Trophoblast cell (in vitro differentiated cells and primary cell): ENCODE data around the gene KRTAP5-7.
A peak's percentile ranks its signal among the peaks of the same experiment; 100 is the strongest.

Experiments
- DNase-seq, 2 donors: peaks; one replicate each; pipeline ENCODE4 v3.0.0-alpha.2; 2016
- H2AFZ ChIP-seq: 2 replicates; pipeline ENCODE4 v1.6.1; 2013; ENCODE audit warnings: low read length, moderate library complexity, mild to moderate bottlenecking; ENCODE audit not compliant: insufficient read depth, poor library complexity
- H2AK5ac ChIP-seq: 2 replicates; pipeline ENCODE4 v1.6.1; 2013; ENCODE audit warnings: mild to moderate bottlenecking, low read length
- H2BK120ac ChIP-seq: 2 replicates; pipeline ENCODE4 v1.6.1; 2013; ENCODE audit warnings: low read length, mild to moderate bottlenecking, moderate library complexity; ENCODE audit not compliant: insufficient read depth, poor library complexity
- H2BK12ac ChIP-seq: 2 replicates; pipeline ENCODE4 v1.6.1; 2013; ENCODE audit warnings: mild to moderate bottlenecking, low read length, moderate library complexity
- H2BK5ac ChIP-seq: 2 replicates; pipeline ENCODE4 v1.6.1; 2013; ENCODE audit warnings: low read length, low read depth, moderate library complexity, mild to moderate bottlenecking; ENCODE audit not compliant: poor library complexity
- H3K14ac ChIP-seq: 2 replicates; pipeline ENCODE4 v1.6.1; 2013; ENCODE audit warnings: mild to moderate bottlenecking, low read length
- H3K18ac ChIP-seq: 2 replicates; pipeline ENCODE4 v1.6.1; 2013; ENCODE audit warnings: mild to moderate bottlenecking, low read length
- H3K23ac ChIP-seq: 2 replicates; pipeline ENCODE4 v1.6.1; 2013; ENCODE audit warnings: low read length
- H3K27ac ChIP-seq: 2 replicates; pipeline ENCODE4 v1.5.1; 2013; ENCODE audit warnings: low read depth, mild to moderate bottlenecking, inconsistent platforms, low read length, moderate library complexity
- H3K27me3 ChIP-seq: 2 replicates; pipeline ENCODE4 v1.6.1; 2013; ENCODE audit warnings: inconsistent platforms, mild to moderate bottlenecking, low read length, moderate library complexity; ENCODE audit not compliant: insufficient read depth
- H3K36me3 ChIP-seq, 2 experiments: 1 replicate in 1 of 2; 2 replicates in 1 of 2; pipeline ENCODE4 v1.6.1; 2013; ENCODE audit warnings: low read length in 2 of 2, mild to moderate bottlenecking in 2 of 2, moderate library complexity in 1 of 2; ENCODE audit not compliant: insufficient read depth in 2 of 2, control insufficient read depth in 1 of 2
- H3K4ac ChIP-seq: 2 replicates; pipeline ENCODE4 v1.6.1; 2013; ENCODE audit warnings: low read depth, mild to moderate bottlenecking, low read length, moderate library complexity
- H3K4me1 ChIP-seq, 2 experiments: 1 replicate in 1 of 2; 2 replicates in 1 of 2; pipeline ENCODE4 v1.6.1; 2013; ENCODE audit warnings: low read length in 2 of 2, mild to moderate bottlenecking in 2 of 2, moderate library complexity in 1 of 2; ENCODE audit not compliant: insufficient read depth in 2 of 2, control insufficient read depth in 1 of 2
- H3K4me2 ChIP-seq: 2 replicates; pipeline ENCODE4 v1.6.1; 2013; ENCODE audit warnings: inconsistent platforms, mild to moderate bottlenecking, low read length, moderate library complexity
- H3K4me3 ChIP-seq: 2 replicates; pipeline ENCODE4 v1.5.1; 2013; ENCODE audit warnings: mild to moderate bottlenecking, low read depth, low read length, inconsistent platforms
- H3K79me1 ChIP-seq: one replicate; pipeline ENCODE4 v1.6.1; 2013; ENCODE audit warnings: low read length
- H3K79me2 ChIP-seq: 2 replicates; pipeline ENCODE4 v1.6.1; 2013; ENCODE audit warnings: low read length, mild to moderate bottlenecking; ENCODE audit not compliant: control insufficient read depth, insufficient read depth, poor library complexity
- H3K9ac ChIP-seq: 2 replicates; pipeline ENCODE4 v1.6.1; 2013; ENCODE audit warnings: mild to moderate bottlenecking, low read length
- H3K9me3 ChIP-seq: 2 replicates; pipeline ENCODE4 v1.6.1; 2013; ENCODE audit warnings: low read depth, mild to moderate bottlenecking, control low read depth, inconsistent platforms, low read length; ENCODE audit not compliant: insufficient read depth
- H4K12ac ChIP-seq: 2 replicates; pipeline ENCODE4 v1.6.1; 2013; ENCODE audit warnings: low read depth, mild to moderate bottlenecking, low read length, moderate library complexity
- H4K8ac ChIP-seq: 2 replicates; pipeline ENCODE4 v1.6.1; 2013; ENCODE audit warnings: low read depth, mild to moderate bottlenecking, low read length, moderate library complexity
- H4K91ac ChIP-seq: one replicate; pipeline ENCODE4 v1.6.1; 2013; ENCODE audit warnings: low read depth, mild to moderate bottlenecking, low read length, moderate library complexity
- WGBS: extraction: QIAGEN DNeasy Blood & Tissue Kit; methylation state at CpG from one replicate; pipeline ENCODE4 v1.1.7; 2013; ENCODE audit warnings: missing lambda C conversion rate; ENCODE audit not compliant: insufficient read length, insufficient coverage; ENCODE audit errors: extremely low coverage; 5-methylcytosine and 5-hydroxymethylcytosine counted together

The KRTAP5-7 gene

DNA sequence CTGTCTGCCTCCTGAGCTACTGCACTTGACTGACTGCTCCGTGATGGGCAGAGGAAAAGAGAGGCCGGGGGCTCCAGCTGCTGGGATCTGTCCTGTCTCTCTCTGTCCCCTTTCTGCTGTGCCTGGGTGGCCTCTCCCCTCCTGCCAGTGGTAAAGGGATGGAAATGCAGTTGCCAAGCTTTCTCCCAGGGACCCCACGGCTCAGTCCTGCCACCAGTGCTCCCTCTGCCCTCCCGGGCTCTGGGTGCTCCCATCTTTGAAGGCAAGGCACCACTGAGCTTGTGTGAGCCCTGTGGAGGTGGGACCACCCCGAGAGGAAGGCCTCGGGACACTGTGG, 42.0 kb upstream of the KRTAP5-7 start:
- H2BK120ac ChIP-seq: no peak overlapping the region
- H3K27me3 ChIP-seq: no peaks in the 10 kb centered on the region
- no peak overlapping the region for H2AK5ac ChIP-seq
- peaks cover 11% of the 10 kb centered on the region for H3K79me1 ChIP-seq
- H3K79me2 ChIP-seq: no peaks in the 10 kb centered on the region
- H2BK5ac ChIP-seq: no peak overlapping the region
- no CpG with 5 or more reads among the region's 6 CpGs for WGBS
- peaks cover 11% of the 10 kb centered on the region for H3K9me3 ChIP-seq
- no peak overlapping the region for H3K23ac ChIP-seq
- no peak overlapping the region for H4K91ac ChIP-seq
- H3K9ac ChIP-seq: no peak overlapping the region
- H2AFZ ChIP-seq: no peak overlapping the region
- no peak overlapping the region for H2BK12ac ChIP-seq
- no peak overlapping the region for H3K4me2 ChIP-seq
- no peak overlapping the region for H3K18ac ChIP-seq
- H3K4me1 ChIP-seq: peaks cover 21 to 29% of the 10 kb centered on the region in 2 experiments
- H3K27ac ChIP-seq: no peak overlapping the region
- DNase-seq: no peak
- H3K36me3 ChIP-seq: peaks cover 44 to 62% of the 10 kb centered on the region in 2 experiments
- H3K14ac ChIP-seq: no peak overlapping the region
- no peak overlapping the region for H3K4ac ChIP-seq
- H4K8ac ChIP-seq: no peak overlapping the region
- no peak overlapping the region for H3K4me3 ChIP-seq
- H4K12ac ChIP-seq: no peak overlapping the region

GRCh38 chr11:71485466-71485865, 41.6 kb upstream of the KRTAP5-7 start:
- H4K12ac ChIP-seq: no peak overlapping the region
- H2BK120ac ChIP-seq: no peak overlapping the region
- H3K79me2 ChIP-seq: no peaks in the 10 kb centered on the region
- no peak overlapping the region for H2BK5ac ChIP-seq
- H3K36me3 ChIP-seq: peaks cover 49 to 64% of the 10 kb centered on the region in 2 experiments
- no peak overlapping the region for H3K9ac ChIP-seq
- H2BK12ac ChIP-seq: no peak overlapping the region
- no peak overlapping the region for H3K4me3 ChIP-seq
- no peaks in the 10 kb centered on the region for H3K27me3 ChIP-seq
- no peak overlapping the region for H2AK5ac ChIP-seq
- H3K14ac ChIP-seq: no peak overlapping the region
- no peak for DNase-seq
- no peak overlapping the region for H4K8ac ChIP-seq
- no peak overlapping the region for H3K27ac ChIP-seq
- no peak overlapping the region for H4K91ac ChIP-seq
- H3K9me3 ChIP-seq: peaks cover 11% of the 10 kb centered on the region
- peaks cover 20 to 27% of the 10 kb centered on the region in 2 experiments for H3K4me1 ChIP-seq
- H3K4ac ChIP-seq: no peak overlapping the region
- H3K79me1 ChIP-seq: peaks cover 11% of the 10 kb centered on the region
- WGBS: no CpG with 5 or more reads among the region's 18 CpGs
- H3K4me2 ChIP-seq: no peak overlapping the region
- no peak overlapping the region for H2AFZ ChIP-seq
- H3K23ac ChIP-seq: no peak overlapping the region
- no peak overlapping the region for H3K18ac ChIP-seq

DNA sequence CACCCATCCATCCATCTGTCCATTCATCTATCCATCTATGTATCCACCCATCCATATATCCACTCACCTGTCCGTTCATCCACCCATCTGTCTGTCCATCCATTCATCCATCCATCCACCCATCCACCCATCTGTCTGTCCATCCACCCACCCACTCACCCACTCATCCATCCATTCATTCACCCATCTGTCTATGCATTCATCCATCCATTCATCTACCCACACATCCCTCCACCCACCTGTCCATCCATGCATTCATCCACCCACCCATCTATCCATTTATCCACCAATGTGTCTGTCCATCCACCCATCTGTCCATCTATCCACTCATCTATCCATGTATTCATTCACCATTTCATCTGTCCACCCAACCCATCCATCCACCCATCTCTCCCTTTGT, 40.7 kb upstream of the KRTAP5-7 start:
- Histone ChIP-seq H3K27ac (no peak overlapping the region), H3K79me1 (peaks cover 7% of the 10 kb centered on the region), H3K79me2 (no peaks in the 10 kb centered on the region), H3K9me3 (peaks cover 6% of the 10 kb centered on the region), H3K27me3 (no peaks in the 10 kb centered on the region), H2AFZ (no peak overlapping the region), H3K4me2 (no peak overlapping the region), H2BK5ac (no peak overlapping the region), H2BK12ac (no peak overlapping the region), H4K8ac (no peak overlapping the region), H3K23ac (no peak overlapping the region), H3K4ac (no peak overlapping the region), H3K18ac (no peak overlapping the region), H3K9ac (no peak overlapping the region), H4K91ac (no peak overlapping the region), H3K36me3 (peaks cover 52 to 68% of the 10 kb centered on the region in 2 experiments), H3K14ac (no peak overlapping the region), H3K4me3 (no peak overlapping the region), H2BK120ac (no peak overlapping the region), H3K4me1 (peaks cover 13 to 20% of the 10 kb centered on the region in 2 experiments), H2AK5ac (no peak overlapping the region), H4K12ac (no peak overlapping the region)
- no CpG with 5 or more reads among the region's 1 CpG for WGBS
- no peak for DNase-seq

DNA sequence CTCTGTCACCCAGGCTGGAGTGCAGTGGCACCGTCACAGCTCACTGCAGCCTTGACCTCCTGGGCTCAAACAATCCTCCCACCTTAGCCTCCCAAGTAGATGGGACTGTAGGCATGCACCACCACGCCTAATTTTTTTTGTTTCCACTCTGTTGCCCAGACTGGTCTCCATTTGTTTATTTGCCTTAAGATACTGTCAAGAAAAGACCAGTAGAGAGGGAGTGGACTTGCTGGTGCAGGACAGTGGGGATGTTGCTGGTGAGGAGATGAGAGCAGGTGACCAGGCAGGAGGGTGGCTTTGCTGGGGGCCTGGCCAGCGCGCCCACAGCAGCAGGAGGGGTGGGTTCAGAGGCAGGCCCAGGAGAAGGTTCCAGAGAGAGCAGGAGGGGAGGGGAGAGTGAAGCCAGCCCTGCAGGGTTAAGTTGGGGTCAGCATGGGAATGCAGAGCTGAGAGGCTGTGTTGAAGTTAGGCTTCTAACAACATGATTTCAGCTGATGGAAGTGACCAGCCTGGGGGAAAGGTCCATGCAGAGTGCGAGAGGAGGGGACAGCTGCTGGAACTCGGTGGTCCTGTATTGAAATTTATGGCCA, 38.3 kb upstream of the KRTAP5-7 start:
- no peak overlapping the region for H3K4me3 ChIP-seq
- H2AFZ ChIP-seq: no peak overlapping the region
- WGBS: no CpG with 5 or more reads among the region's 6 CpGs
- H2AK5ac ChIP-seq: no peak overlapping the region
- H3K4me1 ChIP-seq: peaks cover 5 to 11% of the 10 kb centered on the region in 2 experiments
- no peak overlapping the region for H3K4ac ChIP-seq
- no peak overlapping the region for H3K23ac ChIP-seq
- DNase-seq: no peak
- H3K79me1 ChIP-seq: no peaks in the 10 kb centered on the region
- no peak overlapping the region for H3K4me2 ChIP-seq
- H3K9ac ChIP-seq: no peak overlapping the region
- H3K36me3 ChIP-seq: peaks cover 47 to 55% of the 10 kb centered on the region in 2 experiments
- no peaks in the 10 kb centered on the region for H3K27me3 ChIP-seq
- peaks cover 2% of the 10 kb centered on the region for H3K9me3 ChIP-seq
- H3K14ac ChIP-seq: no peak overlapping the region
- H2BK12ac ChIP-seq: no peak overlapping the region
- H3K18ac ChIP-seq: no peak overlapping the region
- H2BK120ac ChIP-seq: no peak overlapping the region
- peak overlapping the region; percentile 15 for H4K8ac ChIP-seq
- no peak overlapping the region for H4K12ac ChIP-seq
- peak overlapping the region; percentile 34 for H4K91ac ChIP-seq
- H3K27ac ChIP-seq: no peak overlapping the region
- no peaks in the 10 kb centered on the region for H3K79me2 ChIP-seq
- no peak overlapping the region for H2BK5ac ChIP-seq
